Daoy (cell line): ENCODE data around the gene SLC35B1. TPM values are rescaled to one million over a fixed set of nuclear protein-coding genes. Genes with fewer than 3 reads are reported as not detected.
"Not testable (repeated sequence)": the region's sequence is repeated elsewhere in the genome, so short reads cannot be mapped to it uniquely, and the experiment has no call there.

ENCODE experiments used
- DNase-seq: peaks from one replicate; pipeline ENCODE4 v3.0.0-alpha.2; 2015; ENCODE audit warnings: low read depth
- total RNA-seq: library from RNA; depleted of rRNA; stranded (reverse); fragments of >200 nt; shearing (Covaris generic); gene quantifications from 2 replicates; pipeline ENCODE4 v1.2.3, GENCODE V29; 2014

The SLC35B1 gene
- total RNA-seq, 1 experiment from 2014 or later: 58.1 TPM

DNA sequence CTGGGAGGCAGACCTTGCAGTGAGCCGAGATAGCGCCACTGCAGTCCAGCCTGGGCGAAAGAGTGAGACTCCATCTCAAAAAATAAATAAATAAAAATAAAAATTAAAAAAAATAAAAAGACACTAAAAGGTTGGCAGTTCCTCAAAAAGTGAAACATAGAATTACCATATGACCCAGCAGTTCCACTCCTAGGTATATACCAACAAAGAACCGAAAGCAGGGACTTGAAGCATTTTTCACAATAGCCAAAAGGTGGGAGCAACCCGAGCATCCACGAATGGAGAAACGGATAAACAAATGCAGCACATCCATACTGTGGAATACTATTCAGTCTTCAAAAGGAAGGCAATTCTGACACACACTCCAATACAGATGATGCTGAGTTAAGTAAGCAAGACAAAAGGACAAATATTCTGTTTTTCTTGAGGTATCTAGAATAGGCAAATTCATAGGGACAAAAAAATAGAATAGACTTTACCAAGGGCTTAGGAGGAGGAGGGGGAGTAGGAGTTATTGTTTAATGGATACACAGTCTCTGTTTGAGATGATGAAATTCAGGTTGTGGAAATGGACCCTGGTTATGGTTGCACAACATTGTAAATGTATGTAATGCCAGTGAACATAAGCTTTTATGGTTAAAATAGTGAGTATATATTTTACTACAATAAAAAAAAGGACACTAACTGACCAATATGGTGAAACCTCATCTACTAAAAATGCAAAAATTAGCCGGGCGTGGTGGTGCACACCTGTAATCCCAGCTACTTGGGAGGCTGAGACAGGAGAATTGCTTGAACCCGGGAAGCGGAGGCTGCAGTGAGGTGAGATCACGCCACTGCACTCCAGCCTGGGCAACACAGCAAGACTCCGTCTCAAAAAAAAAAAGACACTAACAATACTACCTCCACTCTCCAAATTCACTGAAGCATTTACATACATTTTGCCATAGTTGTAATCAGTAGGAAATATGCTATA is 27.0 kb upstream of the SLC35B1 start:
- DNase-seq: no peak

DNA sequence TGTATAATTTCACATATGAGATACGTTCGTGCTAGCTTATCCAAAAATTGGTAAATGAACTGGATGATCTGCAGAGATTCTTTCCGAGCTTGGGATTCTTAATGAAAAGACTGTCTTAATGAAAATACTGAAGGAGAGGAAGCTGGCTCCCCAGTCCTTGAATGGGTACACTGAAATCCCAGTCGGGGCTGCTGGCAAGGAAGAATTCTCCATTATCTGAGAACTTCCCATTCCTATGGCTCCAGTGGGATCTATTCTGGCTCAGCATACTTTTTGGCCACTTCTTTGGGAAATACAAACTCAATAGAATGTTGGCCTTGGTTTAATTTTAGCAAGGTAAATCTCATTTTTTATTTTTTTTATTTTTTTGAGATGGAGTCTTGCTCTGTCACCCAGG is 23.7 kb upstream of the SLC35B1 start:
- DNase-seq: no peak

- no peak for DNase-seq
Measured at GRCh38 chr17:49730785-49731434, 23.1 kb upstream of the SLC35B1 start.

DNA sequence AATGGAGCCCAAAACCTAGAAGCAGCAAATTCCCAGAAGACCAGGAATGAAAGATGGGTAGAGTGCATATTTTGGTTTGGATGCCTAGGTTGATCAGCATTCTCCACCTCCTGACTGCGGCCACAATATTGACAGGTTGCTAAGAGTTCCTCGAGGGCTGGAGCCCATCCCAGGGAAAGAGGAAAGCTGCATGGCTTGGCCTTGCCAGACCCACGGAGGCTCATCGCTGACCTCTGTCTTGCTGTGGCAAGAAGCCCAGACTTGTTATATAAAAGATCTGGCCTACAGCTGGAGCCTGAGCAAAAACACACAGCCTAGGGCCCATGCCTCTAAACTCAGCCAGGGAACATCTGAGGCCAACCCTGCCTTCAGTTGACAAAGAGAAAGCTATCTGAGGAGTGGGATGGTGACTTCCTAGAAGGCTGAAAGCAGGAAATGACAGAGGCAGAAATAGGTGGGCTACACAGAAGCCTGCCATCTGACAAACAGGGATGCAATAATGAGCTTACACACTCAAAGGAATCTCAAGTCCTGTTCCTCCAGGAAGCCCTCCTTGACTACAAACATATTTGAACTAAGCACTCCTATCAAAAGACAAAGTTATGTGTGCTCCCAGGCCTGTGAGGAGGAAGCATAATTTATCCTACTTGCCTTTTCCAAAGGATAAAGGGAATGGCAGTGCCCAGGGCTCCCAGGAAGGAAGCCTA is 22.5 kb upstream of the SLC35B1 start:
- DNase-seq: no peak

GRCh38 chr17:49729069-49729468 is 21.3 kb upstream of the SLC35B1 start:
- no peak for DNase-seq

- no peak for DNase-seq
Measured at GRCh38 chr17:49728425-49728824, 20.7 kb upstream of the SLC35B1 start.

DNA sequence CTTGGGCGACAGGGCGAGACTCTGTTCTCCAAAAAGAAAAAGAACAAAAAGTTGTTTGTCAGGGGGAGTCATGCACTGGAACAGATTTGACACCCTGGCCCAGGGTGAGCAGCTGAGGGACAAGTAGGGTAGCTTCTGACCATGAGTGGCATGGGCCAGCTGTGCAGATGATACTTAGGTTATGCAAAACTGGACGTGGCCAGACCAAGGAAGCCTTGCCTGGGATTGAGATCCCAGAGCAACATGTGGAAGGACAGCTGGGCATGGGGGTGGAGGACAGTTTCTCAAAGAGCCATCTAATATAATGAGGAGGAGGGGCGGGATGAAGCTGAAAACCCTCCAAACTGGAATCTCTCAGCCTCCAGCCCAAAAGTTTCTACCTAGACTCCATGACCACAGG is 19.6 kb upstream of the SLC35B1 start:
- no peak for DNase-seq

DNA sequence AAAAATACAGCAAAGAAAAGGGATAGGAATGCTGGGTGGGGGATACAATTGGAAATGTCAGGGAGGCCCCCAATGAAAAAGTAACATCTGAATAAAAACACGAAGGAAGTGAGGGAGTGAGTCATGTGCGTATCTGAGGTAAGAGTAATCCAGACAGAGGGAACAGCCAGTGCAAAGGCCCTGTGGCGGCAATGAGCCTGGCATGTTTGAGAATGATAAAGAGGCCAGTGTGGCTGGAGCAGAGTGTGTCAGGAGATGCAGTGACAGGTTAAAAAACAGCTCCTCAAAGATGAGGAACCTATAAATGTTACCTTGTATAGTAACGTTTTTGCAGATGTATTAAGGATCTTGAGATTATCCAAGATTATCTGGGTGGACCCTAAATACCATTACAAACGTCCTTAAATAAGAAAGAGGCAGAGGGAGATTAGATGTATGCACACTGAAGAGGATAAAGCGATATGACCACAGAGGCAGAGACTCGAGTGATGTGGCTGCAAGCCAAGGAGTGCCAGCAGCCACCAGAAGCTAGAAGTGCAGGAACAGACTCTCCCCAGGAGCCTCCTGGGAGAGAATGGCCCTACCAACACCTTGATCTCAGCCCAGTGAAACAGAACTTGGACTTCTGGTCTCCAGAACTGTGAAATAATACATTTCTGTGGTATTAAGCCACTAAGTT is 17.8 kb upstream of the SLC35B1 start:
- DNase-seq: no peak

- not testable (repeated sequence) for DNase-seq
Measured at GRCh38 chr17:49724552-49724951, 16.8 kb upstream of the SLC35B1 start.

DNA sequence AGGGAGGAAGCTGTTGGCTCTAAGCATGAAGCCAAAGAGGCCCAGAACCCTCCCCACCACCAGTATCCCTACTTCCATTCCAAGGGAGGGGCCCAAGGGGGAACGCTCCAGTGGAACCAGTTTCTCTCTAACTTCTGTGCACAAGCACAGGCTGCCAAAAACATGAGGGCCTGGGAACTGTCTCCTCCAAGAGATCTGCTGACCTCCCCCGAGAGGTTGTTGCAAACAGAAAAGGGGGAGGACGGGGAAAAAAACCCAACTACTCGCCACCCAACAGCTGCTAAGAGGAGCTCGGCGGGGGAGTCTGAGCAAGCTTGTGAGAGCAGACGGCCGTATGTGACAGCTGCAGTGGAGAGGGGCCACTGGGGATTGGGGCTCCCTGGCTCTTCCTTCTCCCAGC is 15.7 kb upstream of the SLC35B1 start:
- DNase-seq: no peak

DNA sequence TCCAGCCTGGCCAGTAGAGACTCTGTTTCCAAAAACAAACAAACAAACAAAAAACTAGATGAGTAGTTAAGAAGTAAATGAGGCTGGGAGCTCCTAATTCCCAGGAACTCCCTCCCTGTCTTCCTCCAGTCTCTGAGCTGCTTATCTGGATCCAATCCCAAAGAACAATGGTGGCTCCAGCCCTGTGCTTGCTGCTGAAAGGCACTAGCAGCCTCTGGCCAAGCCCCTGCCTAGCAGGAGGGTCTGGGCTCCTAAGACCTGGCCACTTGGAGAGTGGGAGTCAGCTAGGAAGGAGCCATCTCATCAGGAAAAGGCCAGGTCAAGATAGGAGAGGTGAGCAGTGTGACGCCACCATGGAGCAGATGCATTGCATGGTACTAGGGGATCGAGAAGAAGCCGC is 14.3 kb upstream of the SLC35B1 start:
- no peak for DNase-seq

DNA sequence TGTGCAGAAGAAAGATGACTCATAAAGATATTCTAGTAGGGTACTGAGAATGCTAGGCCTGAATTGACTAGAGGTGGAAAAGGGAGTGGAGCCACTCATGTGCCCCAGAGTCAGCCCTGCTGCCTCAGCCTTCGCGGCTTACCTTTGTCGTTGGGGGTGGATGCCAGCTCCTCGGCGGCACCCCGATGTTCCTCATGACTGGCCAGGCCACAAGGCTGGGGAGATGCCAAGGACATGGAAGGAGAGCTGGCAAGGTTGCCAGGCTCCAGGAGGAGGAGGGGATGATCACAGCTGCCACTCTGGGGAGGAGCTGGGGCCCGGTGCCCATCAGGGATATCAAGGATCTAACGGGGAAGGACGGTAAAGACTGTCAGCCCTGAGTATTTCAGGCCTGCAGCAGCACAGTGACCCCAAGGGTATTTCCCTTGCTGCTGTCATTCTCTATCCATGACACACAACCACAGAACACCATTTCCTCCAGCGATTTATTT is 9.7 kb upstream of the SLC35B1 start:
- DNase-seq: peak; percentile 38

- no peak for DNase-seq
Measured at GRCh38 chr17:49716668-49717364, 9.1 kb upstream of the SLC35B1 start.

- peak; percentile 68 for DNase-seq
Measured at GRCh38 chr17:49715717-49716279, 8.0 kb upstream of the SLC35B1 start.

GRCh38 chr17:49715216-49715615 is 7.5 kb upstream of the SLC35B1 start:
- peak; percentile 45 for DNase-seq

- no peak for DNase-seq
Measured at GRCh38 chr17:49708515-49709183, 885 bp upstream of the SLC35B1 start.

DNA sequence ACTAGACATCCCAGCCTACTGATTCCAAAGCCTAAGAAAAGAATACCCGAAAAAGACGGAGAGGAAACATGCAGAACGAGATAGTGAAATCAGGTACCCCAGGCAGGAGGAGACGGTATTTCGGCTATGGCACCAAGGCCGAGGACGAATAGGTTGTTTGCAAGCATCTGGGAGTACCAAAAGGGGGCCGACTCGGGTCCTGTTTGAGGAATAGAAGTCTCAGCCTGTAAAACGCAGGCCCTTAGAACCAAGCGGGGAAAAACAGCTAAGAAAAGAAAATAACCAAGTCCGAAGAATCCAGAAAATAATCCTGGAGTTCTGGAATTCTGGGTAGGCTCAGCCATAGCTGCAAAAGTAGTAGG is 537 bp downstream of the SLC35B1 start:
- no peak for DNase-seq

DNA sequence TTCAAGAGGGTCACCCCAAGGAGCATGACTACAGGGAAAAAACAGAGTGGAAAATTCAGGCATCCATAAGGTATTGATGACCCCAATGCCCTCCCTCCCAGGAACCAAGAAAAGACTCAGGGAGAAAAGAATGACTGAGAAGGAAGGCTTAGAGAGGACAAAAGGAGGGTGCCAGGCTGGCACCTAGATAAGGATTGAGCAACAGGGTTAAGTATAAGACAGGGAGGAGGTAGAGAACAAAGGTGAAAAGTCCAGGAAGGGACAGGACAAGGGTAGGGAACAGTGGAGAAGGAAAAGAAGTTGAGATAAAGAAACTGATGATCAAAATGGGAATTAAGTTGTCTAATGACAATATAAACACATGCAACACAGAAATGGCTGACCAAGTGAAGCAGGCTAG is 2.5 kb downstream of the SLC35B1 start:
- no peak for DNase-seq

- peak; percentile 9 for DNase-seq
Measured at GRCh38 chr17:49703557-49704277, 4.0 kb downstream of the SLC35B1 start.

DNA sequence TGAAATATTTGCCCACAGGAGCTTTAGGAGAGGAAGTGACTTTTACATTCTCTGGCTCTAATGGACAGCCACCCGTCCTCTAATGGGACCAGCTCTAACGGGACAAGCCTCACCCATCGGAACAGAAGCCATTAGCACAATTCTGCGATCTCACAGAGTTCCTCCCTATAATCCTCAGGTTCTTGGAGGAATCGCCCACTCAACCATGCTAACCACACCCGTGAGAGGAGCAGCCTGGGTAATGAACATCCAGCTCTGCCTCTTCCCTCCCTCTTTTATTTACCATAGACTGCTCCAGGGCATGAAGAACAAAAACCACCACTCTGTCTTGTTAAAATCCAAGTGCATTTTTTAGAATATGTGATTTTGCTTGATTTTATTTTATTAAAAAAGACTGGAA is 6.8 kb downstream of the SLC35B1 start:
- DNase-seq: no peak
